Neural cell (in vitro differentiated cells): ENCODE data around the gene LRCOL1. TPM values are rescaled to one million over a fixed set of nuclear protein-coding genes. Genes with fewer than 3 reads are reported as not detected.

ENCODE experiments used
- H2AFZ ChIP-seq: fragments of 200-600, 300-800 bp; sonication (generic), shearing (Covaris generic); 2 replicates; pipeline ENCODE4 v1.6.0; 2014; ENCODE audit warnings: low read depth, mild to moderate bottlenecking, antibody characterized with exemption, low read length, moderate library complexity
- H3F3A ChIP-seq: fragments of 200-600 bp; shearing (Covaris generic); 2 replicates; pipeline ENCODE4 v1.6.1; 2016; ENCODE audit warnings: mild to moderate bottlenecking, moderate library complexity, mixed read lengths, antibody characterized with exemption, low read length; ENCODE audit not compliant: insufficient read depth, poor library complexity, severe bottlenecking
- H3K27ac ChIP-seq: fragments of 200-600, 300-800 bp; sonication (generic), shearing (Covaris generic); 2 replicates; pipeline ENCODE4 v1.5.1; 2014; ENCODE audit warnings: mild to moderate bottlenecking, low read length, moderate library complexity
- H3K27me3 ChIP-seq: fragments of 300-800, 200-600 bp; sonication (generic), shearing (Covaris generic); 2 replicates; pipeline ENCODE4 v1.6.0; 2014; ENCODE audit warnings: mild to moderate bottlenecking, low read depth, low read length, moderate library complexity; ENCODE audit not compliant: insufficient read depth
- H3K36me3 ChIP-seq: fragments of 300-800, 200-600 bp; sonication (generic), shearing (Covaris generic); 2 replicates; pipeline ENCODE4 v1.5.1; 2014; ENCODE audit warnings: mild to moderate bottlenecking, antibody characterized with exemption, low read length, moderate library complexity; ENCODE audit not compliant: insufficient read depth
- H3K4me2 ChIP-seq: fragments of 300-800, 200-600 bp; sonication (generic), shearing (Covaris generic); 2 replicates; pipeline ENCODE4 v1.6.0; 2014; ENCODE audit warnings: mild to moderate bottlenecking, low read length
- H3K4me3 ChIP-seq: fragments of 300-800, 200-600 bp; sonication (generic), shearing (Covaris generic); 2 replicates; pipeline ENCODE4 v1.5.1; 2014; ENCODE audit warnings: mild to moderate bottlenecking, low read length, moderate library complexity
- H3K79me2 ChIP-seq: fragments of 200-600 bp; shearing (Covaris generic); replicated peaks from 2 replicates; pipeline ENCODE4 v1.6.0; 2014; ENCODE audit warnings: mild to moderate bottlenecking, low read length, moderate library complexity; ENCODE audit not compliant: insufficient read depth
- H3K9ac ChIP-seq: fragments of 300-800, 200-600 bp; sonication (generic), shearing (Covaris generic); 2 replicates; pipeline ENCODE4 v1.6.1; 2016; ENCODE audit warnings: mild to moderate bottlenecking, low read length, mixed read lengths
- H3K9me2 ChIP-seq: fragments of 200-600 bp; shearing (Covaris generic); 2 replicates; pipeline ENCODE4 v1.6.1; 2016; ENCODE audit warnings: mild to moderate bottlenecking, low read length, mixed read lengths; ENCODE audit not compliant: insufficient read depth
- H3K9me3 ChIP-seq: fragments of 200-600, 300-800 bp; sonication (generic), shearing (Covaris generic); 2 replicates; pipeline ENCODE4 v1.6.1; 2016; ENCODE audit warnings: mild to moderate bottlenecking, mixed run types, low read length, moderate library complexity, mixed read lengths
- H4K20me1 ChIP-seq: fragments of 200-600 bp; shearing (Covaris generic); 2 replicates; pipeline ENCODE4 v1.6.1; 2016; ENCODE audit warnings: mild to moderate bottlenecking, mixed run types; ENCODE audit not compliant: insufficient read depth
- CTCF ChIP-seq: fragments of 450-650 bp; IDR thresholded peaks from 2 replicates; pipeline ENCODE4 v1.5.1; 2014; ENCODE audit warnings: antibody characterized with exemption, mild to moderate bottlenecking, moderate library complexity; ENCODE audit not compliant: poor library complexity, severe bottlenecking
- EP300 ChIP-seq: fragments of 450-650 bp; conservative IDR thresholded peaks from 2 replicates; pipeline ENCODE4 v1.6.1; 2014; ENCODE audit warnings: antibody characterized with exemption, mild to moderate bottlenecking, moderate library complexity; ENCODE audit not compliant: poor library complexity, severe bottlenecking
- EZH2 ChIP-seq: fragments of 200-600, 300-800 bp; shearing (Covaris generic), sonication (generic); IDR thresholded peaks from 2 replicates; pipeline ENCODE4 v1.6.1; 2014; ENCODE audit warnings: antibody characterized with exemption, low read length, borderline replicate concordance, mild to moderate bottlenecking; ENCODE audit not compliant: insufficient read depth, poor library complexity, severe bottlenecking
- MXI1 ChIP-seq: fragments of 450-650 bp; conservative IDR thresholded peaks from 2 replicates; pipeline ENCODE4 v1.6.1; 2014; ENCODE audit warnings: antibody characterized with exemption, mild to moderate bottlenecking; ENCODE audit not compliant: poor library complexity, severe bottlenecking
- POLR2AphosphoS5 ChIP-seq: IDR thresholded peaks from 2 replicates; pipeline ENCODE4 v1.6.1; 2012
- RAD21 ChIP-seq: fragments of 450-650 bp; conservative IDR thresholded peaks from 2 replicates; pipeline ENCODE4 v1.6.1; 2014; ENCODE audit warnings: antibody characterized with exemption, mild to moderate bottlenecking, moderate library complexity
- REST ChIP-seq: IDR thresholded peaks from 2 replicates; pipeline ENCODE4 v1.6.1; 2012; ENCODE audit warnings: borderline replicate concordance
- SMC3 ChIP-seq: fragments of 450-650 bp; conservative IDR thresholded peaks from 2 replicates; pipeline ENCODE4 v1.6.1; 2014; ENCODE audit warnings: antibody characterized with exemption, mild to moderate bottlenecking, moderate library complexity; ENCODE audit not compliant: poor library complexity
- TAF1 ChIP-seq: IDR thresholded peaks from 2 replicates; pipeline ENCODE4 v1.6.1; 2012; ENCODE audit warnings: low read depth
- polyA plus RNA-seq: library from polyadenylated mRNA; depleted of rRNA; stranded (reverse); fragments of >200 nt; gene quantifications from 2 replicates; pipeline ENCODE4 v1.2.3, GENCODE V29; 2014

The LRCOL1 gene
- polyA plus RNA-seq, 1 donor from 2014 or later, result not detected

- Histone ChIP-seq H3K9me3 (no peaks in the 10 kb centered on the region), H3K9ac (no peak overlapping the region), H3K79me2 (no peaks in the 10 kb centered on the region), H3K9me2 (no peaks in the 10 kb centered on the region), H3K36me3 (no peaks in the 10 kb centered on the region), H4K20me1 (no peaks in the 10 kb centered on the region), H3K27ac (no peak overlapping the region), H3F3A (no peaks in the 10 kb centered on the region), H3K4me3 (no peak overlapping the region), H3K4me2 (no peak overlapping the region), H3K27me3 (no peaks in the 10 kb centered on the region), H2AFZ (no peak overlapping the region)
- TF ChIP-seq MXI1, result no peak
- no peak for TF ChIP-seq RAD21
- TF ChIP-seq SMC3, result no peak
- no peak for TF ChIP-seq EP300
- no peak for TF ChIP-seq EZH2
- no peak for TF ChIP-seq TAF1
- no peak for TF ChIP-seq REST
- no peak for TF ChIP-seq CTCF
- no peak for TF ChIP-seq POLR2AphosphoS5
These were observed 33.0 kb downstream of the LRCOL1 start for GRCh38 chr12:132577191-132577920.

- Histone ChIP-seq H3K27ac (no peak overlapping the region), H3K9me2 (no peaks in the 10 kb centered on the region), H3K27me3 (no peaks in the 10 kb centered on the region), H3K79me2 (no peaks in the 10 kb centered on the region), H3F3A (no peaks in the 10 kb centered on the region), H4K20me1 (no peaks in the 10 kb centered on the region), H3K4me2 (no peak overlapping the region), H3K36me3 (no peaks in the 10 kb centered on the region), H2AFZ (no peak overlapping the region), H3K9ac (no peak overlapping the region), H3K4me3 (no peak overlapping the region), H3K9me3 (no peaks in the 10 kb centered on the region)
- TF ChIP-seq EZH2, result no peak
These were observed 33.7 kb downstream of the LRCOL1 start for GRCh38 chr12:132576701-132577100.
